Stimulated activated CD4-positive, alpha-beta T cell treated with anti-CD3 and anti-CD28 coated beads, Interleukin-2, amount 100 ng/mL, for 48 hours (primary cell): ENCODE data around the gene GPRIN1.
A peak's percentile ranks its signal among the peaks of the same experiment; 100 is the strongest.
"Not testable (repeated sequence)": the region's sequence is repeated elsewhere in the genome, so short reads cannot be mapped to it uniquely, and the experiment has no call there.

Experiments used
- DNase-seq, 2 donors: peaks; one replicate each; pipeline ENCODE4 v3.0.0-alpha.2; 2020

The GPRIN1 gene

DNA sequence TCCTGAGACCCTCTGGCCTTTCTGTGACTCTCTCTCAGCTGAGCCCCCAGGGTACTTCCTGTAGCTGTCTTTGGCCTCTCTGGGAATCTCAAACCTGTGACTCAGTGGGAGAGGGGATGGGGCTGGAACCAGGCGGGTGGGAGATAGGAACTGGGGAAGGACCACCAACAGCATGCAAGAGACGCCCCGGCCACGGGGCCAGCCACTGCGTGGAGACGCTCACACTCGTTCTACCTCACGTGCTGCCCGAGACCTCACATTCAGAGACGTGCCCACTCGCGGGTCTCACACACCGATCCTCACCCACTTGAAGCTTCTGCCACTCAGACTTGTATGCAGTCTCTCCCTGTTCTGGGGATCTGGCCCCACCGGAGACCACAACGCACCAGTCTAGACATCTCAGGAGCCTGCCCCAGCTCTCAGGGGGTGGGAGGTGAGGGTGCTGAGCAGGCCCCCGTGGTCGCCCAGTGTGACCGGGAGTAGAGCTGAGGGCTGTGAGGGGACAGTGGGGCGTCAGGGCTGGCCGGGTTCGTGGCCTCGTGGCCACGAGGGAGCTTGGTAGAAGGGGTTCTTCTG is 13.8 kb downstream of the GPRIN1 start:
- no peak for DNase-seq

DNA sequence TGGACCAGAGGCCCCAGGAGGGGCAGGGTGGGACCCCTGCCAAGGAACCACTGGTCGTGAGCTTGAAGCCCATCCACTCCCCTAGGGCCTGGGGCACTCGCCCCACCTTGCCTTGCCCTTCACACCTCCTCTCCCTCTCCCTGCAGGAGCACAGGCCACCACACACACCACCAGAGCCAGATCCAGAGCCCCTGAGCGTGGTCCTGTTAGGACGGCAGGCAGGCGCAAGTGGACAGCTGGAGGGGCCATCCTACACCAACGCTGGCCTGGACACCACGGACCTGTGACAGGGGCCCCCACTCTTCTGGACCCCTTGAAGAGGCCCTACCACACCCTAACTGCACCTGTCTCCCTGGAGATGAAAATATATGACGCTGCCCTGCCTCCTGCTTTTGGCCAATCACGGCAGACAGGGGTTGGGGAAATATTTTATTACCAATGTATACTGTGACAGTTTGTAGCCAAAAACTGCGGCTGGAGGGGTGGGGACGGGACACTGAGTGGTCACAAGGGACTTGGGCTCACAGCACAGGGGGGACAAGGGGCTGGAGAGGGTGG is 14.5 kb downstream of the GPRIN1 start:
- no peak for DNase-seq

DNA sequence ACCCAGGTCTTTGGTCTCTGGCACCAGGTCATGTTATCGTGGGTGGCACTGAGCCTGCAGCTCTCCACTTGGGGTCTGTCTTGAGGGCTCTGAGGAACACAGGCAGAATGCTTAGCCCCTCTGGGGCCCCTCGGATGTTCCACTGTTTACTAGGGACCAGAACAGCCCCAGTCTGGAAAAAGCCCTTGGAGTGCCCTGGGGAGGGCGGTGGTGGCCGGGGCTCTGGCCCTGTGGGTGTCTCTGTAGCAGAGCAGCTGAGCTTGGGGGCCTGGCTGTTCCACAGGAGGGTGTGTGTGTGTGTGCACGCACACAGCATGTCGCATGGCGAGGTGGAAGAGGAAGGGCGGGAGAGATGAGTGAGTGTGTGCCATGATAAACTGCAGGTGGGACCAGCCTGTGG is 15.4 kb downstream of the GPRIN1 start:
- no peak for DNase-seq

DNA sequence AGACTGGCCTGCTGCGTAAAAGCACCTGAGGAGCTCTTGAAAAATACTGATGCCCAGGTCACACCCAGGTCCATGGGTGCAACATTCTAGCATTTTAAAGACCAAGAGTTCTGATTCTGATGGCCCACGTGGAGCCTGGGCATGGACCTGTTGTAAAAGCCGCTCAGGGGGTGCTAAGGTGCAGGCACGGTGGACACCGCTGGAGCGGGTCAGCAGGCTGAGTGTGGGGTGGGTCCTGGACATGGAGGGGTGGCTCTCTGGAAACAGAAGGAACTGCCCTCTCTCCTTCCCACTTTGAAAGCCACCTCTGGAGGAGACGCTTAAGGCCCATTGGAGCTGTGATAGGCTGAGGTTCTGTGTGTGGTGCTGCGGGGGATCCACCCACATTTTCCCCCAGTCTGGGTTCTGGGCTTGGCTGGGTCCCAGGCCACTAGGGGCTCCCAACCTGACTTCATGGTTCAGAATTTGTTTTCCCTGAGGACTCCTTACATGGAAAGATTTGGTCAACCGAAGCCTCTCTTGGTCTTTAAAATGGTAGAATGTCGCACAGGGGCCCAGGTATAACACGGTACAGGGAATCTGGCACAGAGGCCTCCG is 16.6 kb downstream of the GPRIN1 start:
- no peak for DNase-seq

DNA sequence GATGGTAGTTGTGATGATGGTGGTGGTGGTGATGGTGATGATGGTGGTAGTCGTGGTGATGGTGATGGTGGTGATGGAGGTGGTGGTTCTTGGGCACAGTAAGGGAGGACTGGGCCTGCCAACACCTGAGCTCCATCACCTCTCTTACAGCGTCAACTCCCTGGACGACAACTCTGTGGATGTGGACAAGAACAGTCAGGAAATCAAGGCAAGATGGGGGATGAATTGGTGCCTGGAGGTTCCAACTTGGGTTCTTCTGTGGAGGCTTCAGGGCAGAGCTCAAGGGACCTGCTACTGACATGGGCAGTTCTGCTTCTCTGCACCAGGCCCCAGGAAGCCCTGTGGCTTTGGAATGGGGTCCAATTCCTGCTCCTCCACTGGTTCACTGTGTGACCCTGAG is 17.4 kb downstream of the GPRIN1 start:
- no peak for DNase-seq

DNA sequence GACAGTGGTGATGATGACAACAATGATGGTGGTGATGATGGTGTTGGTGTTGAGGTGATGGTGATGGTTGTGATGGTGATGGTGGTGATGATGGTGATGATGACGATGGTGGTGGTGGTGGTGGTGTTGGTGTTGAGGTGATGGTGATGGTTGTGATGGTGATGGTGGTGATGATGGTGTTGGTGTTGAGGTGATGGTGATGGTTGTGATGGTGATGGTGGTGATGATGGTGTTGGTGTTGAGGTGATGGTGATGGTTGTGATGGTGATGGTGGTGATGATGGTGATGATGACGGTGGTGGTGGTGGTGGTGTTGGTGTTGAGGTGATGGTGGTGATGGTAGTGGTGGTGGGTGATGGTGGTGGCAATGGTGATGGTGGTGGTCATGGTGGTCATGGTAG is 18.3 kb downstream of the GPRIN1 start:
- DNase-seq = not testable (repeated sequence)

DNA sequence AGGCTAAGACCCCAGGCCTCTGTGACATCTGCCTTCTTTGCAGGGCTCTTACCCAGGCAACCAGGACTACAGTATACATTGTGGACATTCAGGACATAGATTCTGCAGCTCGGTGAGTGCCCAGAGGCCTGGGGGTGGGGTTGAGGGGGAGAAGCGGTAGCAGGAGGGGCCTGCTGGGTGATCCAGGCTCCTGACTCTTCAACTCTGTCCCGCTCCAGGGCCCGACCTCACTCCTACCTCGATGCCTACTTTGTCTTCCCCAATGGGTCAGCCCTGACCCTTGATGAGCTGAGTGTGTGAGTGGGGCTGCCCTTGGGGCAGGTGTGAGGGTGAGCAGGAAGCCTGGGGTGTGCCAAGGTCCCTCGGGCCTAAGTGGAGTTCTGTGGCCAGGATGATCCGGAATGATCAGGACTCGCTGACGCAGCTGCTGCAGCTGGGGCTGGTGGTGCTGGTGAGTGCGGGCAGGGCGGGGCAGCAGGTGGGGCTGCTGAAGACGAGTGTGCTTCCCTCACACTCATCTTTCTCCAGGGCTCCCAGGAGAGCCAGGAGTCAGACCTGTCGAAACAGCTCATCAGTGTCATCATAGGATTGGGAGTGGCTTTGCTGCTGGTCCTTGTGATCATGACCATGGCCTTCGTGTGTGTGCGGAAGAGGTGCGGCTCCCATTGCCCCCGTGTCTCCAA is 19.8 kb downstream of the GPRIN1 start:
- DNase-seq = no peak

DNA sequence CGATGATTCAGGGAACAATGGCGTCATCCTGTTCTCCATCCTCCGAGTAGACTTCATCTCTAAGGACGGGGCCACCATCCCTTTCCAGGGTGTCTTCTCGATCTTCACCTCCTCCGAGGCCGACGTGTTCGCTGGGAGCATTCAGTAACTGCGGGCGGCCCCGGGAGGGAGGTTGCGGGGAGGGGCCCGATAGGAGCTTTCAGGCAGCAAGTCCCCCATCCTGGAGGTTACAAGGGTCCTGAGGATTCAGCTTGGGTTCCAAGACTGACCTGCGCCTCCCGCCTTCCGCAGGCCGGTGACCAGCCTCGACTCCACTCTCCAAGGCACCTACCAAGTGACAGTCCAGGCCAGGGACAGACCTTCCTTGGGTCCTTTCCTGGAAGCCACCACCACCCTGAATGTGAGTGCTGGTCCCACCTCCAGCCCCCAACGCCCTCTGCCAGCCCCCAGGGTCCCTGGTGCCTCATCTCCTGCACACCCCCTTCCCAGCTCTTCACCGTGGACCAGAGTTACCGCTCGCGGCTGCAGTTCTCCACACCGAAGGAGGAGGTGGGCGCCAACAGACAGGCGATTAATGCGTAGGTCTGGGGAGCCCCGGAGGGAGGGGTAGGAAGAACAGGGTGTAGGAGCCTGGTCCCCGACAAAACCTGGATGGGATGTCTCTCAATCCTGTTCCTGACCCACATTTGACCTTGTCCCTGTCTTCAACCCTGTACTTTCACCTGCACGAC is 20.8 kb downstream of the GPRIN1 start:
- no peak for DNase-seq

DNA sequence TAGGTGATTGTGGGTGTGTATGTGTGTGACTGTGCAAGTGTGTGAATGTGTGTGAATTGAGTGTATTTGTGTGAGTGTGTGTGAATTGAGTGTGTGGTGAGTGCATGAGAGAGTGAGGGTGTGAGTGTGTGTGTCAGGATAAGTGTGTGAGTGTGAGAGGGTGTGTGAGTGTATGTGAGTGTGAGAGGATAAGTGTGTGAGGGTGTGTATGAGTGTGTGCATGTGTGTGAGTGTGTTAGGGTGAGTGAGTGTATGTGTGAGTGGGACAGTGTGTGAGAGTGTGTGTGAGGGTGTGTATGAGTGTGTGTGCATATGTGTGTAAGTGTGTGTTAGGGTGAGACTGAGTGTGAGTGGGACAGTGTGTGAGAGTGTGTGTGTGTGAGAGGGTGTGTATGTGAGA is 21.7 kb downstream of the GPRIN1 start:
- no peak for DNase-seq

DNA sequence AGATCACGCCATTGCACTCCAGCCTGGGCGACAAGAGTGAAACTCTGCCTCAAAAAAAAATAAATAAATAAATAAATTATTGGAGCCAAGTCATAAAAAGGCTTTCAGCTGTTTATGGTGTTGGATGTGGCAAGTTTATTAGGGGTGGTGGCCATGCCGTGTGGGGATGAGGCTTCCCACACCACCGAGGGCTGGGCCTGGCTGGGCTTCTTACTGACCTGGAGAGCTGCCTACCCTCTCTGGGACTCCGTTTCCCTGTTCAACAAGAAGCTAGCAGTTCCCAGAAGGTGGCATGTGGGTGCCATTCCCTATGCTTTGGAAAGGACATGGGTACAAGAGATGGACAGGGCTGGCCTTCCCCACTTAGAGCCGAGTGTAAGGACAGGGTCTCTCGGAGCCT is 22.6 kb downstream of the GPRIN1 start:
- no peak for DNase-seq

DNA sequence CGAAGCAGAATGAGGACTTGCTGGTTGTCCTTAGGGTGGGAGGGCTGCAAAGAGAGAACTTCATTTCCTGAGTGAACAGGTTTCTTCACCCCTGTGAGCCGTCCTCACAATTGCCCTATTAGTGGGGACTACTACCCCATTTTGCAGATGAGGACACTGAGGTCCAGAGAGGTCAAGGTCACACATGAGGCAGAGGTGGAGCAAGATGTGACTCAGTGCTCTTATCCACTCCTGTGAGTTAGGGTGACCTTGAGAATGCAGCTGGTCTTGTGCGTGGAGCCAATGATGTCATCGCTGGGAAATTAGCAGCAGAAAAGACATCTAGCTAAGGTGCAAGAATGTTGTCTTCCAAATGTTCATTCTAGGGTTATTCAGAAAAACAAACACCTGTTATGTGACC is 26.9 kb downstream of the GPRIN1 start:
- DNase-seq = no peak

DNA sequence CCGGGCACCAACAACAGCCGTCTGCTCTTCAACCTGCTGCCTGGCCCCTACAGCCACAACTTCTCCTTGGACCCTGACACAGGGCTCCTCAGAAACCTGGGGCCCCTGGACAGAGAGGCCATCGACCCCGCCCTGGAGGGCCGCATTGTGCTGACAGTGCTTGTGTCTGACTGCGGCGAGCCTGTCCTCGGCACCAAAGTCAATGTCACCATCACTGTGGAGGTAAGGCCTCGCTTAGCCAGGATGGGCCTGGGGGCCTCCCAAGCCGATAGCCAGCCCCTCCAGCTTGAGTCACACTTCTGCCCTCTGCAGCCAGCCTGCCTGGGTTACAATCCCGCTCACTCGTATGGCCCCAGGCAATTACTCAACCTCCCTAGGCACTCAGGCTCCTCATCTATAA is 28.6 kb downstream of the GPRIN1 start:
- no peak for DNase-seq

DNA sequence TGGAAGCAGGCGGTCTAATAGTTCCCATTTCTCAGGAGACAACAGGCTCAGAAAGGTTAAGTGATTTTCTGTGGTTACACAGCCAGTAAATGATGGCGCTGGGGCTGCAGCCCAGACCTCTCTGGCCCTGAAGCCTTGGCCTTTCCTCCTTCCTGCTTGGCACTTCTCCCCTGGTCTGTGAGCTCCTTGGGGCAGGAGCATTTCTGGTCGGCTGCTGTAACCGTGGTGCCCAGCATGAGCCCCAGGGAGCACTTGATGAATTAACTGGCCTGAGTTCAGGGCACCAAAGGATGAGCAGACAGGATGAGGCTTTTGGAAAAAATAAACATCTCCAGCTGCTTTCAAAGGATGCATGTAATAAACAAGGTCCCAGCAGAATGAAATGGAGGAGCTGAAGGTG is 30.6 kb downstream of the GPRIN1 start:
- no peak for DNase-seq

DNA sequence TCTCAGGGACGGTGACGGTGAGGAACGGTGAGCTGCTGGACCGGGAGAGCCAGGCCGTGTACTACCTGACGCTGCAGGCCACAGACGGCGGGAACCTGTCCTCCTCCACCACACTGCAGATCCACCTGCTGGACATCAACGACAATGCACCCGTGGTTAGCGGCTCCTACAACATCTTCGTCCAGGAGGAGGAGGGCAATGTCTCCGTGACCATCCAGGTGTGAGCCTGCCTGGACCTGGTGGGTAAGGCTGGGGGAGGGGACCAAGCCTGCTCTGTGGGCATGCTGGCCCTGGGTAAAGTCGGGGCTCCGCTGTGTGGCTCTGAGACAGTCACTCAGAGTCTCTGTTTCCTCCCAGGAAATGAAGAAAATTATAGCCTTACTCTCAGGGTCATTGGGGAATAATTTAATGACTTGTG is 31.6 kb downstream of the GPRIN1 start:
- no peak for DNase-seq

DNA sequence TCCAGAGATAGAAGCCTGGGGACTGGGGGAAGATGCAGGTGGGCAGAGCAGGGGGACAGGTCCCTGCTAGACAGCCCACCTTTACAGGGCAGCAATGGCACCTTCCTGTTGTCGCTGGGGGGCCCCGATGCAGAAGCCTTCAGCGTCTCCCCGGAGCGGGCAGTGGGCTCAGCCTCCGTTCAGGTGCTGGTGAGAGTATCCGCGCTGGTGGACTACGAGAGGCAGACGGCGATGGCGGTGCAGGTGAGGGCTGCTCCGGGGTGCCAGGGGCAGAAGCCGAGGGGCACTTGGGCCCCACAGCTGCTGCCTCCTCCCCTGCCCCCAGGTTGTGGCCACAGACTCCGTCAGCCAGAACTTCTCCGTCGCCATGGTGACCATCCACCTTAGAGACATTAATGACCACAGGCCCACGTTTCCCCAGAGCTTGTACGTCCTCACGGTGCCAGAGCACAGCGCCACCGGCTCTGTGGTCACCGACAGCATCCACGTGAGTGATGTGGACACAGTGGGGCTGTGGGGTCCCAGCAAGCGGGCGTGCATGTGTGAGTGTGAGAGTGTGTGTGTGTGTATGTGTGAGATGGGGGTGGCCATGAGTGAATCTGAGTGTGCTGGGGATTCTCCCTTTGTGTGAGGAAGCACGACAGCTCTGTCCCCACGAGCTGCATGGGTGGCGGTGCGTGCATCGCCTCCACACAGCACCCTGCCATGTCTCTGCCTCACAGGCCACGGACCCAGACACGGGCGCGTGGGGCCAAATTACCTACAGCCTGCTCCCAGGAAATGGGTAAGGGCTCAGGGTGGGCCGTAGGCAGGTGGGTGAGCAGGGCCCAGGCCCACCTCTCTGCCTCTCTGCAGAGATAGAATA is 32.4 kb downstream of the GPRIN1 start:
- DNase-seq = no peak

DNA sequence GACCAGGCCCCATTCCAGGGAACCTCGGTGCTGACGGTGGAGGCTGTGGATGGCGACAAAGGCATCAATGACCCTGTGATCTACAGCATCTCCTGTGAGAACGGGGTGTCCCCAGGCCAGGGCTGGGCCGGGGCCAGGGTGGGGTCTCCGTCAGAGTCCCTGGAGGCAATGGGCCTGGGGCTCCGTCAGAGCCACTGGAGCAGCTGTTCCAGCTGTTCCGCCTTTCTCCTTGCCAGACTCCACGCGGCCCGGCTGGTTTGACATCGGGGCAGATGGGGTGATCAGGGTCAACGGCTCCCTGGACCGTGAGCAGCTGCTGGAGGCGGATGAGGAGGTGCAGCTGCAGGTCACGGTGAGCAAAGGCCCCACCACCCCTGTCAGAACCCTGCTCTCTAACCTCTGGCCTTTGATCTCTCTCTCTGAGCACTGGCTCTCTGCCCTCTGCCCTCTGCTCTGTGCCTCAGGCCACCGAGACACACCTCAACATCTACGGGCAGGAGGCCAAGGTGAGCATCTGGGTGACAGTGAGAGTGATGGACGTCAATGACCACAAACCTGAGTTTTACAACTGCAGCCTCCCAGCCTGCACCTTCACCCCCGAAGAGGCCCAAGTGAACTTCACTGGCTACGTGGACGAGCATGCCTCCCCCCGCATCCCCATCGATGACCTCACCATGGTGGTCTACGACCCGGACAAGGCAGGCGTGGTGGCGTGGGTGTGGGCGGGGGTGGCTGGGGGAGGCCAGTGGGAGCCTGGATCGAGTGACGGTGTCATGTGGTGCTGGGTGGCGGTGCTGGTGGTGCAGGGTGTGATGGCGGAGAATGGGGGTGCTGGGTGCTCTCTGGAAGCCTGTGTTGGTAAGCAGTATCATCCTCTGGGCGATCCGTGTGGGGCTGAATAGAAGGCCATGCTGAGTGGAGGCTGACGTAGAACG is 34.2 kb downstream of the GPRIN1 start:
- no peak for DNase-seq

DNA sequence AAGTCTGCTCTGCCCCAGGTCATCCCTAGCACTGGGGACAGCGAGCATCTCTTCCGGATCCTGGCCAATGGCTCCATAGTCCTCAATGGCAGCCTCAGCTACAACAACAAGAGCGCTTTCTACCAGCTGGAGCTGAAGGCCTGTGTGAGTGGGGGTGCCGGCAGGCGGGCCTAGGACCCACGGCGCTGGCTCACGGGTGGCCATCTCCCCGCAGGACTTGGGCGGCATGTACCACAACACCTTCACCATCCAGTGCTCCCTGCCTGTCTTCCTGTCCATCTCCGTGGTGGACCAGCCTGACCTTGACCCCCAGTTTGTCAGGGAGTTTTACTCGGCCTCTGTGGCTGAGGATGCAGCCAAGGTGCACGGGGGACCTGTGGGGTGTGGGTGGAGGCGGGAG is 34.9 kb downstream of the GPRIN1 start:
- DNase-seq = no peak

DNA sequence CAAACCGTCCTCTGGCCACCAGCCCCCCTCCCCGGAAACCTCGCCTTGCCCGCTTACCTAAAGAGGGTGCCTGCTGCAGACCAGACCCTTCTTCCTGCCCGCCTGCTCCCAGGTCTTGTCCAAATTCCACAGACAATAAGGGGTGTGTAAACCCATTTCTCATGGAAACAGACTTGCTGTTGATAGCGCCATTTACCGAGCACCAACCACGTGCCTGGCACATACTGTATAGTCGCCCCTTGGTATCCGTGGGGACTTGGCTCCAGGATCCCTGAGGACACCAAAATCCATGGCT is 35.7 kb downstream of the GPRIN1 start:
- no peak for DNase-seq

DNA sequence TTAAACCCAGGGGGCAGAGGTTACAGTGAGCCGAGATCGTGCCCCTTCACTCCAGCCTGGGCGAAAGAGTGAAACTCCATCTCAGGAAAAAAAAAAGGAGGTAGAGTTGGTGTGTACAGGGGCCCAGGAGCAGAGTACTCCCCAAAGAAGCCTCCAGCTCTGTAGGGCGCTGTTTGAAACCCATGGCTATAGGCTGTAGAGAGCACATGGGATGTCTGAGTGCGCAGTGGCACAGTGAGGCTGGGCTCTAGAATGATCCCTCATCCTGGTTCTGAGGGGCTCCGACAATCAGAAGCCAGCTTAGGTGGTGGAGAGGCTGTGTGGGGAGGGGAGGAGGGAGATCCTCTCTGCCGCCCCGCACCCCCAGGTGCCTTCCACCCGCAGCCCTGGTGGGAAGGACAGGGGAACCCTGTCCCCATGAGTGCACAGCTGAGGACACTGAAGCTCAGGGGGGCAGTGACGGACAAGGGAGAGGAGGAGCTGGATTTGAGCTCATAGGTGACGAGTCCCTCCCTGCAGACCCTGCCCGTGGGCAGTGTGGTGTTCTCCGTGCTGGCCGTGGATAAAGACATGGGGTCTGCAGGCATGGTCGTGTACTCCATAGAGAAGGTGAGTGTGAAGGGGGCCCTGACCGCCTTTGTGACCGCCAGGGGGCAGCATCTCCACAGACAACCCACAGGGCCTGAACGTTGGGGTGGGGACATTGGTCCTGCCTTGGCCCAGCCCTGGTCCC is 36.2 kb downstream of the GPRIN1 start:
- DNase-seq = peak; percentile 79

DNA sequence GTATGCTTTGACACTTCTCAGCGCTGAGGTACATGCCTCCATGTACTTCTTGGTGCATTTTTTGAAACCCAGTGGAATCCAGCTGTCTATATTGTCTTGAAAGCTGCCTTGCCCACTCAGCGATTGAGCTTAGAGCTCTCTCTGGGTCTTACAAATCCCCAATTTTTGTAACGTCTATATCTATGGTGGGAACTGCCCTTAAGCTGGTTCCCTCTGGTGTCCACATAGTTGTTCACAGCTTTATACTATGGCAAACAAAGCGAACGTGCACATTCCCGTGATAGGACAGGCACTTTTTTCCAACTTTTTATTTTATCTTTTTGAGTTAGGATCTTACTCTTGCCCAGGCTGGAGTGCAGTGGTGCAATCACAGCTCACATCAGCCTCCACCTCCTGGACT is 39.9 kb downstream of the GPRIN1 start:
- DNase-seq = no peak

DNA sequence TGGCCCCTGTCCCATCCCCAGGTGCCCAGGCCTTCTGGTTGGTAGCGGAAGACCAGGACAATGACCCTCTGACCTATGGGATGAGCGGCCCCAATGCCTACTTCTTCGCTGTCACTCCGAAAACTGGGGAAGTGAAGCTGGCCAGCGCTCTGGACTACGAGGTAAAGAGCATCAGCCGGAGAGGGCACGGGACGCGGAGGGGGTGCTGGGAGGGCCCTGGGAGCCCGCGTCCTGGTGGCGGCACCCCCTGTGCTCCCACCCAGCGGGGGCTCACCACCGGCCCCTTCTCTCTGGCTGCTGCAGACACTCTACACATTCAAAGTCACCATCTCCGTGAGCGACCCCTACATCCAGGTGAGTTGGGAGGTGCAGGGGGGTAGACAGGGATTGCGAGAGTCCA is 41.3 kb downstream of the GPRIN1 start:
- DNase-seq = no peak
